K562 (cell line): ENCODE measurements around the gene ZNF429. TPM values are rescaled to one million over a fixed set of nuclear protein-coding genes. Genes with fewer than 3 reads are reported as not detected.
A peak's percentile ranks its signal among the peaks of the same experiment; 100 is the strongest.

Source experiments
- CBFA2T2 ChIP-seq: fragments of 450-650 bp; conservative IDR thresholded peaks from 2 replicates; pipeline ENCODE4 v1.6.1; 2017; ENCODE audit warnings: mild to moderate bottlenecking
- EGR1 ChIP-seq: fragments of 450-650 bp; conservative IDR thresholded peaks from 2 replicates; pipeline ENCODE4 v1.6.1; 2017; ENCODE audit warnings: mild to moderate bottlenecking
- GABPA ChIP-seq: fragments of 200-800 bp; sonication (Bioruptor generic); conservative IDR thresholded peaks from 2 replicates; pipeline ENCODE4 v1.6.1; 2016; ENCODE audit warnings: low read depth, missing genetic modification characterization, missing compliant biosample characterization
- MBD2 ChIP-seq: sonication (generic); IDR thresholded peaks from 2 replicates; pipeline ENCODE4 v1.6.1; 2016; ENCODE audit warnings: low read depth, borderline replicate concordance
- PHTF2 ChIP-seq: fragments of 250-450 bp; sonication (Bioruptor Pico); IDR thresholded peaks from 2 replicates; pipeline ENCODE4 v1.5.0; 2021; ENCODE audit warnings: mild to moderate bottlenecking
- RBM22 ChIP-seq: fragments of 200-400 bp; formaldehyde crosslinking; IDR thresholded peaks from 2 replicates; pipeline ENCODE4 v1.6.1; 2018; ENCODE audit warnings: low read length, low read depth; ENCODE audit not compliant: poor library complexity, severe bottlenecking
- RCOR1 ChIP-seq, 2 experiments: IDR thresholded peaks; 2 replicates each; pipeline ENCODE4 v1.6.1; 2012; ENCODE audit warnings: low read depth in 2 of 2, low read length in 2 of 2, borderline replicate concordance in 1 of 2, improper control_type of control experiment in 1 of 2
- SP1 ChIP-seq: sonication (generic); formaldehyde crosslinking; IDR thresholded peaks from 2 replicates; pipeline ENCODE4 v1.8.1; 2022; ENCODE audit warnings: mild to moderate bottlenecking, missing genetic modification reagents
- STAG1 ChIP-seq: sonication (generic); formaldehyde crosslinking; IDR thresholded peaks from 2 replicates; pipeline ENCODE4 v1.5.0; 2020; ENCODE audit warnings: missing genetic modification reagents, borderline replicate concordance
- TEAD1 ChIP-seq, 2 experiments: fragments of 450-650 bp in 1 of 2; sonication (generic) in 1 of 2; formaldehyde crosslinking; IDR thresholded peaks; 2 replicates each; pipeline versions ENCODE4 v1.4.0 to v1.8.0; 2020 to 2022; ENCODE audit warnings: mild to moderate bottlenecking in 2 of 2, missing genetic modification reagents in 1 of 2
- polyA plus RNA-seq, 8 experiments: library from polyadenylated mRNA; depleted of rRNA in 4 of 8; stranded (reverse) in 5 of 8; unstranded in 3 of 8; fragments of >200 nt; fragmentation: Nextera tagmentation in 2 of 8; fragmentation: Illumina TruSeq in 1 of 8; extraction: Ambion mirVana in 2 of 8; extraction: Trizol in 1 of 8; gene quantifications; 2 replicates each; pipeline versions ENCODE4 v1.2.1 to v1.2.3, GENCODE V29; 2011 to 2014; ENCODE audit warnings: inconsistent platforms in 1 of 8, missing spikeins in 1 of 8
- total RNA-seq, 7 experiments: library from RNA; depleted of rRNA in 6 of 7; stranded (reverse); fragments of >200 nt in 6 of 7; fragmentation: Illumina TruSeq in 2 of 7; extraction: Trizol in 2 of 7; gene quantifications; 2 replicates each; pipeline versions ENCODE4 v1.2.1 to v1.2.3, GENCODE V29; 2011 to 2021; ENCODE audit warnings: low replicate concordance in 1 of 7
- TF ChIP-seq, protein P1 (sequence below): fragments of 200-600 bp; sonication (generic); IDR thresholded peaks from one replicate; pipeline ENCODE4 v1.6.1; 2012; ENCODE audit warnings: mild to moderate bottlenecking, low read depth, low read length, inconsistent platforms
- TF ChIP-seq, protein P2 (sequence below): sonication (generic); formaldehyde crosslinking; IDR thresholded peaks from 2 replicates; pipeline ENCODE4 v1.8.1; 2022; ENCODE audit warnings: missing genetic modification reagents
- TF ChIP-seq, protein P3 (sequence below): fragments of 250-450 bp; sonication (Bioruptor Pico); IDR thresholded peaks from 2 replicates; pipeline ENCODE4 v1.4.0; 2020

The ZNF429 gene
- total and polyA plus RNA-seq, 9 of the 15 experiments (the other 6 are each of a cell fraction or from before 2014, with no cell fraction given), result 11.4 to 24.5 (median 16.3) TPM

DNA sequence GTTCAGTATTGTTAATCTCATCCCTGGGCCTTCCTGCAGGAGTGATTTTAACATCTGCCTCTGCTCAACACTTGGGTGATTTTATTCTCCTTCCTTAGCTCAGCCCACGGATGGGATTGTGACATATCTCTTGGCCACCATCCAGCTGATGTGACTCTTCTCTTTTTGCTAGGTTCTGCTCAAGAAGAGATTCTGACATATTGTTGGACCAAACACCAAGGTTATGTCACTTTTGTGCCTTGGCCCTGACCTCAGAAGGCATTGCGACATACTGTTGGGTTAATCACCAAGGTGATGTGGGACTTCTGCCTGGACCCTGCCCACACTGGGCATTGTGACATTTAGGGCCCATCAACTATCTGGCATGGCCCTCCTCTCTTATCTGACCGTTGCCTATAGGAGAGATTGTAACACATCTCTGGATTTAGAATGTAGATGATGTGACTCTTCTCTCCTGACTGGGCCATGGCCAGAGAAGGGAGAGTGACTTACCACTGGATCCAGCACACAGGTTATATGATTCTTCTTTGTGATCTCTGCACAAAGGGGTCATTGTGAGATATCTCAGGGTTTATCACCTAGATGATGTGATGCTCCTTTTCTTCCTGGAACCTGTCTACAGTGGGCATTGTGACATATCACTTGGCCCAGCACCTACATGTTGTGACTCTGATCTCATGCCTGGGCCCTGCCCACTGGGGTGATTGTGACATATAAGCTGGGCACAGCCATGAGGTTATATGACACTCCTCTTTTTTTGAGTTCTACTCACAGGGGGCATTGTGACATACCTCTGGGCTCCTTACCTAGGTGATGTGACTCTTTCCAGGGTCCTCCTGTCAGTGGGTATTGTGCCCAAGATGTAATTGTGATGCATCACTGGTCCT is 88.8 kb downstream of the ZNF429 start (continued):
- TF ChIP-seq, protein P1, sequence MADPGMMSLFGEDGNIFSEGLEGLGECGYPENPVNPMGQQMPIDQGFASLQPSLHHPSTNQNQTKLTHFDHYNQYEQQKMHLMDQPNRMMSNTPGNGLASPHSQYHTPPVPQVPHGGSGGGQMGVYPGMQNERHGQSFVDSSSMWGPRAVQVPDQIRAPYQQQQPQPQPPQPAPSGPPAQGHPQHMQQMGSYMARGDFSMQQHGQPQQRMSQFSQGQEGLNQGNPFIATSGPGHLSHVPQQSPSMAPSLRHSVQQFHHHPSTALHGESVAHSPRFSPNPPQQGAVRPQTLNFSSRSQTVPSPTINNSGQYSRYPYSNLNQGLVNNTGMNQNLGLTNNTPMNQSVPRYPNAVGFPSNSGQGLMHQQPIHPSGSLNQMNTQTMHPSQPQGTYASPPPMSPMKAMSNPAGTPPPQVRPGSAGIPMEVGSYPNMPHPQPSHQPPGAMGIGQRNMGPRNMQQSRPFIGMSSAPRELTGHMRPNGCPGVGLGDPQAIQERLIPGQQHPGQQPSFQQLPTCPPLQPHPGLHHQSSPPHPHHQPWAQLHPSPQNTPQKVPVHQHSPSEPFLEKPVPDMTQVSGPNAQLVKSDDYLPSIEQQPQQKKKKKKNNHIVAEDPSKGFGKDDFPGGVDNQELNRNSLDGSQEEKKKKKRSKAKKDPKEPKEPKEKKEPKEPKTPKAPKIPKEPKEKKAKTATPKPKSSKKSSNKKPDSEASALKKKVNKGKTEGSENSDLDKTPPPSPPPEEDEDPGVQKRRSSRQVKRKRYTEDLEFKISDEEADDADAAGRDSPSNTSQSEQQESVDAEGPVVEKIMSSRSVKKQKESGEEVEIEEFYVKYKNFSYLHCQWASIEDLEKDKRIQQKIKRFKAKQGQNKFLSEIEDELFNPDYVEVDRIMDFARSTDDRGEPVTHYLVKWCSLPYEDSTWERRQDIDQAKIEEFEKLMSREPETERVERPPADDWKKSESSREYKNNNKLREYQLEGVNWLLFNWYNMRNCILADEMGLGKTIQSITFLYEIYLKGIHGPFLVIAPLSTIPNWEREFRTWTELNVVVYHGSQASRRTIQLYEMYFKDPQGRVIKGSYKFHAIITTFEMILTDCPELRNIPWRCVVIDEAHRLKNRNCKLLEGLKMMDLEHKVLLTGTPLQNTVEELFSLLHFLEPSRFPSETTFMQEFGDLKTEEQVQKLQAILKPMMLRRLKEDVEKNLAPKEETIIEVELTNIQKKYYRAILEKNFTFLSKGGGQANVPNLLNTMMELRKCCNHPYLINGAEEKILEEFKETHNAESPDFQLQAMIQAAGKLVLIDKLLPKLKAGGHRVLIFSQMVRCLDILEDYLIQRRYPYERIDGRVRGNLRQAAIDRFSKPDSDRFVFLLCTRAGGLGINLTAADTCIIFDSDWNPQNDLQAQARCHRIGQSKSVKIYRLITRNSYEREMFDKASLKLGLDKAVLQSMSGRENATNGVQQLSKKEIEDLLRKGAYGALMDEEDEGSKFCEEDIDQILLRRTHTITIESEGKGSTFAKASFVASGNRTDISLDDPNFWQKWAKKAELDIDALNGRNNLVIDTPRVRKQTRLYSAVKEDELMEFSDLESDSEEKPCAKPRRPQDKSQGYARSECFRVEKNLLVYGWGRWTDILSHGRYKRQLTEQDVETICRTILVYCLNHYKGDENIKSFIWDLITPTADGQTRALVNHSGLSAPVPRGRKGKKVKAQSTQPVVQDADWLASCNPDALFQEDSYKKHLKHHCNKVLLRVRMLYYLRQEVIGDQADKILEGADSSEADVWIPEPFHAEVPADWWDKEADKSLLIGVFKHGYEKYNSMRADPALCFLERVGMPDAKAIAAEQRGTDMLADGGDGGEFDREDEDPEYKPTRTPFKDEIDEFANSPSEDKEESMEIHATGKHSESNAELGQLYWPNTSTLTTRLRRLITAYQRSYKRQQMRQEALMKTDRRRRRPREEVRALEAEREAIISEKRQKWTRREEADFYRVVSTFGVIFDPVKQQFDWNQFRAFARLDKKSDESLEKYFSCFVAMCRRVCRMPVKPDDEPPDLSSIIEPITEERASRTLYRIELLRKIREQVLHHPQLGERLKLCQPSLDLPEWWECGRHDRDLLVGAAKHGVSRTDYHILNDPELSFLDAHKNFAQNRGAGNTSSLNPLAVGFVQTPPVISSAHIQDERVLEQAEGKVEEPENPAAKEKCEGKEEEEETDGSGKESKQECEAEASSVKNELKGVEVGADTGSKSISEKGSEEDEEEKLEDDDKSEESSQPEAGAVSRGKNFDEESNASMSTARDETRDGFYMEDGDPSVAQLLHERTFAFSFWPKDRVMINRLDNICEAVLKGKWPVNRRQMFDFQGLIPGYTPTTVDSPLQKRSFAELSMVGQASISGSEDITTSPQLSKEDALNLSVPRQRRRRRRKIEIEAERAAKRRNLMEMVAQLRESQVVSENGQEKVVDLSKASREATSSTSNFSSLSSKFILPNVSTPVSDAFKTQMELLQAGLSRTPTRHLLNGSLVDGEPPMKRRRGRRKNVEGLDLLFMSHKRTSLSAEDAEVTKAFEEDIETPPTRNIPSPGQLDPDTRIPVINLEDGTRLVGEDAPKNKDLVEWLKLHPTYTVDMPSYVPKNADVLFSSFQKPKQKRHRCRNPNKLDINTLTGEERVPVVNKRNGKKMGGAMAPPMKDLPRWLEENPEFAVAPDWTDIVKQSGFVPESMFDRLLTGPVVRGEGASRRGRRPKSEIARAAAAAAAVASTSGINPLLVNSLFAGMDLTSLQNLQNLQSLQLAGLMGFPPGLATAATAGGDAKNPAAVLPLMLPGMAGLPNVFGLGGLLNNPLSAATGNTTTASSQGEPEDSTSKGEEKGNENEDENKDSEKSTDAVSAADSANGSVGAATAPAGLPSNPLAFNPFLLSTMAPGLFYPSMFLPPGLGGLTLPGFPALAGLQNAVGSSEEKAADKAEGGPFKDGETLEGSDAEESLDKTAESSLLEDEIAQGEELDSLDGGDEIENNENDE, result no peak
- TF ChIP-seq CBFA2T2 (peak; percentile 69), PHTF2 (CRISPR knock-in tag) (no peak), TEAD1 (CRISPR knock-in tag; IDR thresholded peaks at IDR 0.05) (peak in 1 of 2 experiments; percentile 78; a peak in 2 of 4 replicates), RCOR1 (IDR thresholded peaks at IDR 0.05; ENCODE audit: borderline replicate concordance in 1 of 2, low read depth in 2 of 2, low read length in 2 of 2) (peak; percentile 38 to 86; a peak in 3 of 4 replicates), GABPA (tag) (peak; percentile 25; the same call in 1 of the 2 replicates), EGR1 (peak; percentile 55; the same call in 1 of the 2 replicates), RBM22 (no peak), STAG1 (CRISPR knock-in tag) (no peak), MBD2 (0 out of 2 replicates have a peak, but pooled peaks have one; percentile 33), SP1 (CRISPR knock-in tag) (peak; percentile 40; the same call in 1 of the 2 replicates)
- TF ChIP-seq, protein P2, sequence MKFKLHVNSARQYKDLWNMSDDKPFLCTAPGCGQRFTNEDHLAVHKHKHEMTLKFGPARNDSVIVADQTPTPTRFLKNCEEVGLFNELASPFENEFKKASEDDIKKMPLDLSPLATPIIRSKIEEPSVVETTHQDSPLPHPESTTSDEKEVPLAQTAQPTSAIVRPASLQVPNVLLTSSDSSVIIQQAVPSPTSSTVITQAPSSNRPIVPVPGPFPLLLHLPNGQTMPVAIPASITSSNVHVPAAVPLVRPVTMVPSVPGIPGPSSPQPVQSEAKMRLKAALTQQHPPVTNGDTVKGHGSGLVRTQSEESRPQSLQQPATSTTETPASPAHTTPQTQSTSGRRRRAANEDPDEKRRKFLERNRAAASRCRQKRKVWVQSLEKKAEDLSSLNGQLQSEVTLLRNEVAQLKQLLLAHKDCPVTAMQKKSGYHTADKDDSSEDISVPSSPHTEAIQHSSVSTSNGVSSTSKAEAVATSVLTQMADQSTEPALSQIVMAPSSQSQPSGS (CRISPR knock-in tag), result no peak
- TF ChIP-seq, protein P3, sequence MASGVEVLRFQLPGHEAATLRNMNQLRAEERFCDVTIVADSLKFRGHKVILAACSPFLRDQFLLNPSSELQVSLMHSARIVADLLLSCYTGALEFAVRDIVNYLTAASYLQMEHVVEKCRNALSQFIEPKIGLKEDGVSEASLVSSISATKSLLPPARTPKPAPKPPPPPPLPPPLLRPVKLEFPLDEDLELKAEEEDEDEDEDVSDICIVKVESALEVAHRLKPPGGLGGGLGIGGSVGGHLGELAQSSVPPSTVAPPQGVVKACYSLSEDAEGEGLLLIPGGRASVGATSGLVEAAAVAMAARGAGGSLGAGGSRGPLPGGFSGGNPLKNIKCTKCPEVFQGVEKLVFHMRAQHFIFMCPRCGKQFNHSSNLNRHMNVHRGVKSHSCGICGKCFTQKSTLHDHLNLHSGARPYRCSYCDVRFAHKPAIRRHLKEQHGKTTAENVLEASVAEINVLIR, result no peak
